Natural killer cell treated with Interleukin-12 subunit alpha and Interleukin-12 subunit beta and Interleukin-15 and Interleukin-18, amount 100 ng/mL, for 72 hours (primary cell): ENCODE results near the gene RORC. TPM values are rescaled to one million over a fixed set of nuclear protein-coding genes. Genes with fewer than 3 reads are reported as not detected.
A peak's percentile ranks its signal among the peaks of the same experiment; 100 is the strongest.

Experiments used
- ATAC-seq, 2 donors: fragments of 150-1000 bp; cut with Tn5 transposase in 1 of 2; sonication (Bioruptor Pico), chemical (Tn5 transposase) in 1 of 2; 2 replicates each; pipeline ENCODE4 v1.10.0; 2021
- DNase-seq: peaks from one replicate; pipeline ENCODE4 v3.0.0; 2022; ENCODE audit warnings: low spot score
- H3K27ac Mint-ChIP-seq, 2 donors: 1 replicate in 1 of 2; 2 replicates in 1 of 2; pipeline ENCODE4 v1.8.0; 2022; ENCODE audit warnings: mixed read lengths in 2 of 2, mild to moderate bottlenecking in 1 of 2, moderate library complexity in 1 of 2
- H3K27me3 Mint-ChIP-seq, 2 donors: 1 replicate in 1 of 2; 2 replicates in 1 of 2; pipeline ENCODE4 v1.8.0; 2022; ENCODE audit warnings: mixed read lengths in 2 of 2
- H3K36me3 Mint-ChIP-seq: one replicate; pipeline ENCODE4 v1.8.0; 2022; ENCODE audit warnings: mixed read lengths
- H3K4me1 Mint-ChIP-seq, 2 donors: 1 replicate in 1 of 2; 2 replicates in 1 of 2; pipeline ENCODE4 v1.8.0; 2022; ENCODE audit warnings: low read depth in 2 of 2, mixed read lengths in 2 of 2, mild to moderate bottlenecking in 1 of 2
- H3K4me3 Mint-ChIP-seq: one replicate; pipeline ENCODE4 v1.8.0; 2022; ENCODE audit warnings: mixed read lengths
- H3K9me3 Mint-ChIP-seq: 2 replicates; pipeline ENCODE4 v1.8.0; 2022; ENCODE audit warnings: mixed read lengths
- total RNA-seq, 2 donors: library from RNA; stranded (reverse); gene quantifications; one replicate each; pipeline ENCODE4 v1.2.3, GENCODE V29; 2022

RORC gene
- total RNA-seq, 2 donors from 2014 or later, result 0.17 to 1.3 TPM

DNA sequence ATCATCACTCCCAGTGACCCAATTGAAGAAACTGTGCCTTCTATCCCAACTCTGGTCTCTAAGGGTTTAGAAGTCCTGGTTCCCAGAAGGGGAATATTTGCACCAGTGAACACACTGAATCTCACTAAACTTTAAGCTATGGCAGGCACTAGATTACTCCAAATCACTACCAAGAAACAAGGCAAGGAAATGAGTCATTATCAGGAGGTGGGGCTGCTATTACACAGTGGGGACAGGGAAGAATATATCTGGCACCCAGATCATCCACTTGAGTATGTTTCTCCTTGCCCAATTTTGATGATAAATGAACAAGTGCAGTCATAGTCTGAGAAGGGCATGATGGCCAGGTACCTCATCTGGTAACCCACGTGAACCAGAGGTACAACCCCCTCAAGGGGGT, 75.3 kb downstream of the RORC start:
- Mint-ChIP-seq H3K9me3 (no peaks in the 10 kb centered on the region), H3K36me3 (no peaks in the 10 kb centered on the region), H3K4me3 (peak overlapping the region; percentile 43), H3K27me3 (peaks cover 0 to 3% of the 10 kb centered on the region in 2 donors), H3K27ac (peak overlapping the region; percentile 43 to 53), H3K4me1 (peaks cover 14 to 19% of the 10 kb centered on the region in 2 donors)
- no peak for DNase-seq
- peak; percentile 77 to 86 for ATAC-seq

Other genes starting within 250 kb of the RORC start
- 10 to 100 TPM; 28.3 to 34.2 TPM for gene SNX27, start 219.8 kb downstream of the RORC start, total RNA-seq
- not detected for gene CELF3, start 115.0 kb downstream of the RORC start, total RNA-seq
- not detected for gene RIIAD1, start 110.3 kb downstream of the RORC start, total RNA-seq
- 100 to 1,000 TPM; 107 to 161 TPM for gene MRPL9, start 68.3 kb downstream of the RORC start, total RNA-seq
- 10 to 100 TPM; 13.5 to 14.0 TPM for gene TDRKH, start 41.3 kb downstream of the RORC start, total RNA-seq
- not detected for gene LINGO4, start 26.4 kb downstream of the RORC start, total RNA-seq
- gene C2CD4D, start 8.0 kb upstream of the RORC start, total RNA-seq, result 1 to 10 TPM in 1 of 2 donors, not detected in 1; 1.5 TPM
- gene THEM5, start 21.9 kb upstream of the RORC start, total RNA-seq, result not detected
- gene THEM4, start 77.7 kb upstream of the RORC start, total RNA-seq, result 10 to 100 TPM; 17.0 to 19.6 TPM
- gene S100A10, start 162.1 kb upstream of the RORC start, total RNA-seq, result 100 to 1,000 TPM; 152 to 263 TPM
- gene S100A11, start 205.2 kb upstream of the RORC start, total RNA-seq, result 100 to 1,000 TPM; 113 to 239 TPM